Spleen (tissue), 7 donors: Measurements from ENCODE around the gene SLC35E4.
A peak's percentile ranks its signal among the peaks of the same experiment; 100 is the strongest.

Experiments
- POLR2A ChIP-seq, 3 donors: fragments of 450-650 bp; IDR thresholded peaks; one replicate each; pipeline ENCODE4 v1.5.1; 2017; ENCODE audit warnings: antibody characterized with exemption in 3 of 3, mild to moderate bottlenecking in 1 of 3
- POLR2AphosphoS5 ChIP-seq, 3 donors: sonication (generic); formaldehyde crosslinking; IDR thresholded peaks; one replicate each; pipeline ENCODE4 v1.5.1; 2017; ENCODE audit warnings: antibody characterized with exemption in 3 of 3
- TF ChIP-seq, protein P1 (sequence below), 11 experiments: fragments of 200-600 bp in 7 of 11; fragments of 450-650 bp in 4 of 11; sonication (generic) in 4 of 11; IDR thresholded peaks in 8 of 11; conservative IDR thresholded peaks in 3 of 11; 1 replicate in 7 of 11; 2 replicates in 4 of 11; pipeline versions ENCODE4 v1.4.0 to v1.8.0; 2016 to 2021; ENCODE audit warnings: antibody characterized with exemption in 11 of 11, inconsistent platforms in 4 of 11, mild to moderate bottlenecking in 1 of 11
- donor health status: DM: no; HTN: no; CAD: no; lungs with moderate emphysema.
- donor health status: DM: no; HTN: no; CAD: no.
- donor health status: DM: no; HTN: no; CAD: no.

DNA sequence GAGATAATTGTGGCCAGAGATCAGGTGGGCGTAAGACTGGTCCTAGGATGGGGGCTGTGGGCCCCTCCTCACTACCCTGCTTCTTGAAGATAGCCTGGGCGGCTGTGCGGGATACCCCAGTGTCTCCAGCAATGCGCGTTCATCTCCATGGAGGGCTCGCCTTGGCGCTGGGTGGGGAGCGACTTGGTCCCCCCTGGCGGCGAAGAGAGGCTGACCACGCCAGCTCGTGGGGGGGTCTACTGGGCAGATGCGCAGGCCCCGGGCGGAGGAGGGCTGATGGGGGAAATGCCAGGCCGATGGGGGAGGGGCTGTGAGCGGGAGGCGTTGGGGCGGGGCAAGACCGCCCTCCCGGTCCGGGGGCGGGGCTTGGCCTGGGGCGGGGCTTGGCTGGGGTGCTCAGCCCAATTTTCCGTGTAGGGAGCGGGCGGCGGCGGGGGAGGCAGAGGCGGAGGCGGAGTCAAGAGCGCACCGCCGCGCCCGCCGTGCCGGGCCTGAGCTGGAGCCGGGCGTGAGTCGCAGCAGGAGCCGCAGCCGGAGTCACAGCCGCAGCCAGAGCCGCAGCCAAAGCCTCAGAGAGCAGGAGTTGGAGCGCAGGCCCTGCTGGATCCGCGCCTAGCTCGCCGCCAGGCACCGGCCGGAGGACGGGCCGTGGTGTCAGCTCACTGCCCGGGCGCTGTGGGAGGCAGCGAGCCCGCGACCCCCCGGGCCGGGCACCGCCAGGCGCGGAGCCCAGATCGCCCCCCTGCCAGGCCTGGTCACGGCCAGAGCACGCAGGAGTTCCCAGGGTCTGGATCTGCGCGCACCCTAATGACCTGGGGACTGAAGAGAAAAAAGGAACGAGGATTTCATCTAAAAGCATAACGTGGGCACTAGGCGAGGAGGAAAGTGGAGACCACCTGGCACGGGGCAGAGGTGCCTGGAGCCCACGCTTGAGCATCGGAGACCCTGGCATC, at the start of gene SLC35E4:
- TF ChIP-seq, protein P1, sequence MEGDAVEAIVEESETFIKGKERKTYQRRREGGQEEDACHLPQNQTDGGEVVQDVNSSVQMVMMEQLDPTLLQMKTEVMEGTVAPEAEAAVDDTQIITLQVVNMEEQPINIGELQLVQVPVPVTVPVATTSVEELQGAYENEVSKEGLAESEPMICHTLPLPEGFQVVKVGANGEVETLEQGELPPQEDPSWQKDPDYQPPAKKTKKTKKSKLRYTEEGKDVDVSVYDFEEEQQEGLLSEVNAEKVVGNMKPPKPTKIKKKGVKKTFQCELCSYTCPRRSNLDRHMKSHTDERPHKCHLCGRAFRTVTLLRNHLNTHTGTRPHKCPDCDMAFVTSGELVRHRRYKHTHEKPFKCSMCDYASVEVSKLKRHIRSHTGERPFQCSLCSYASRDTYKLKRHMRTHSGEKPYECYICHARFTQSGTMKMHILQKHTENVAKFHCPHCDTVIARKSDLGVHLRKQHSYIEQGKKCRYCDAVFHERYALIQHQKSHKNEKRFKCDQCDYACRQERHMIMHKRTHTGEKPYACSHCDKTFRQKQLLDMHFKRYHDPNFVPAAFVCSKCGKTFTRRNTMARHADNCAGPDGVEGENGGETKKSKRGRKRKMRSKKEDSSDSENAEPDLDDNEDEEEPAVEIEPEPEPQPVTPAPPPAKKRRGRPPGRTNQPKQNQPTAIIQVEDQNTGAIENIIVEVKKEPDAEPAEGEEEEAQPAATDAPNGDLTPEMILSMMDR (IDR thresholded peaks at IDR 0.05 in 8 of 11, conservative IDR thresholded peaks at IDR 0.05 in 3 of 11): peak in 9 of 11 experiments; percentile 11 to 53 (median 28)
- peak; percentile 63 to 85 (median 82) for TF ChIP-seq POLR2AphosphoS5 (IDR thresholded peaks at IDR 0.05)
- peak in 1 of 3 donors; percentile 28 for TF ChIP-seq POLR2A (IDR thresholded peaks at IDR 0.05)
